ENCODE data around the gene QSOX1.

- TF ChIP-seq GATA2 (IDR thresholded peaks at IDR 0.05; ENCODE audit: low read depth, low read length), result no peak
- no peak for TF ChIP-seq GATA3 (IDR thresholded peaks at IDR 0.05; ENCODE audit: low read depth, low read length)
Measured at GRCh38 chr1:180185281-180185680, 30.6 kb downstream of the QSOX1 start.

All from SH-SY5Y (cell line).